SK-N-SH (cell line): Measurements from ENCODE around the gene TPRG1L. TPM values are rescaled to one million over a fixed set of nuclear protein-coding genes. Genes with fewer than 3 reads are reported as not detected.

Experiments used
- CTCF ChIA-PET: fragments of 300-600, 350-600 bp; formaldehyde crosslinking; extraction: SDS; loops from one replicate; lab custom pipeline; 2021; lab: Yijun Ruan, JAX
- POLR2A ChIA-PET: fragments of 350-600 bp; sonication (Branson Sonifier 250); formaldehyde crosslinking; extraction: SDS; loops from one replicate; lab custom pipeline; 2020; ENCODE audit warnings: antibody characterized with exemption, inconsistent platforms; lab: Yijun Ruan, JAX
- DNase-seq: peaks from one replicate; pipeline ENCODE4 v3.0.0; 2012
- H2AFZ ChIP-seq: fragments of 200-600 bp; sonication (generic); 2 replicates; pipeline ENCODE4 v1.8.1; 2016; ENCODE audit warnings: antibody characterized with exemption, mild to moderate bottlenecking, low read depth
- H3F3A ChIP-seq: fragments of 200-600 bp; sonication (generic); replicated peaks from 2 replicates; pipeline ENCODE3; 2016; ENCODE audit warnings: antibody characterized with exemption, mild to moderate bottlenecking; ENCODE audit not compliant: insufficient read depth
- H3K27ac ChIP-seq, 2 experiments: fragments of 200-500 bp in 1 of 2; fragments of 200-600 bp in 1 of 2; sonication (Bioruptor generic) in 1 of 2; sonication (generic), shearing (Covaris generic) in 1 of 2; 2 replicates each; pipeline versions ENCODE4 v1.5.1 to v1.6.1; 2014 to 2016; ENCODE audit warnings: low read depth in 2 of 2, inconsistent platforms in 1 of 2, low read length in 1 of 2, mild to moderate bottlenecking in 1 of 2, mixed read lengths in 1 of 2
- H3K27me3 ChIP-seq: fragments of 200-600 bp; sonication (generic), shearing (Covaris generic); 2 replicates; pipeline ENCODE4 v1.6.1; 2016; ENCODE audit warnings: mixed run types; ENCODE audit not compliant: insufficient read depth
- H3K36me3 ChIP-seq, 2 experiments: fragments of 200-500 bp in 1 of 2; fragments of 200-600 bp in 1 of 2; sonication (Bioruptor generic) in 1 of 2; sonication (generic) in 1 of 2; replicated peaks in 1 of 2; 2 replicates each; pipeline versions ENCODE3 to v1.5.1; 2014 to 2016; ENCODE audit warnings: low read length in 1 of 2, mild to moderate bottlenecking in 1 of 2; ENCODE audit not compliant: insufficient read depth in 2 of 2, control insufficient read depth in 1 of 2
- H3K4me1 ChIP-seq, 2 experiments: fragments of 200-500 bp in 1 of 2; fragments of 200-600 bp in 1 of 2; sonication (Bioruptor generic) in 1 of 2; sonication (generic), shearing (Covaris generic) in 1 of 2; 2 replicates each; pipeline versions ENCODE4 v1.5.1 to v1.6.1; 2014 to 2016; ENCODE audit warnings: low read depth in 1 of 2, low read length in 1 of 2, mixed run types in 1 of 2; ENCODE audit not compliant: insufficient read depth in 2 of 2, control insufficient read depth in 1 of 2
- H3K4me2 ChIP-seq: fragments of 200-600 bp; sonication (generic), shearing (Covaris generic); 2 replicates; pipeline ENCODE4 v1.6.1; 2017; ENCODE audit warnings: mixed run types
- H3K4me3 ChIP-seq, 2 experiments: fragments of 200-500 bp in 1 of 2; fragments of 200-600 bp in 1 of 2; sonication (Bioruptor generic) in 1 of 2; sonication (generic), shearing (Covaris generic) in 1 of 2; 2 replicates each; pipeline versions ENCODE4 v1.5.1 to v1.8.1; 2014 to 2016; ENCODE audit warnings: low read depth in 2 of 2, inconsistent platforms in 1 of 2, low read length in 1 of 2, mild to moderate bottlenecking in 1 of 2, mixed read lengths in 1 of 2, moderate library complexity in 1 of 2
- H3K79me2 ChIP-seq: fragments of 200-600 bp; sonication (generic); 2 replicates; pipeline ENCODE4 v1.8.1; 2017; ENCODE audit warnings: mild to moderate bottlenecking; ENCODE audit not compliant: insufficient read depth
- H3K9ac ChIP-seq: fragments of 200-600 bp; sonication (generic); 2 replicates; pipeline ENCODE4 v1.6.1; 2017; ENCODE audit warnings: mixed run types
- H3K9me2 ChIP-seq: fragments of 200-600 bp; sonication (generic); 2 replicates; pipeline ENCODE4 v1.6.1; 2017; ENCODE audit warnings: mixed run types
- H3K9me3 ChIP-seq: fragments of 200-600 bp; sonication (generic); 2 replicates; pipeline ENCODE4 v1.6.1; 2017; ENCODE audit warnings: mixed run types, mild to moderate bottlenecking, moderate library complexity
- H4K20me1 ChIP-seq: fragments of 200-600 bp; sonication (generic); 2 replicates; pipeline ENCODE4 v1.6.1; 2017; ENCODE audit warnings: mild to moderate bottlenecking, mixed run types; ENCODE audit not compliant: insufficient read depth
- EP300 ChIP-seq, 2 experiments: IDR thresholded peaks; 2 replicates each; pipeline versions ENCODE4 v1.4.0 to v1.6.1; 2012; ENCODE audit warnings: borderline replicate concordance in 1 of 2, low read depth in 1 of 2, low read length in 1 of 2
- EZH2phosphoT487 ChIP-seq: fragments of 200-600 bp; sonication (generic); IDR thresholded peaks from 2 replicates; pipeline ENCODE4 v1.6.1; 2017; ENCODE audit warnings: low read depth, mixed run types, mild to moderate bottlenecking, antibody characterized with exemption, moderate library complexity, borderline replicate concordance
- FOSL2 ChIP-seq: IDR thresholded peaks from 2 replicates; pipeline ENCODE4 v1.4.0; 2012; ENCODE audit warnings: low read depth, mild to moderate bottlenecking, moderate library complexity, borderline replicate concordance
- FOXM1 ChIP-seq: IDR thresholded peaks from 2 replicates; pipeline ENCODE4 v1.4.0; 2012; ENCODE audit warnings: low read depth, mild to moderate bottlenecking
- GABPA ChIP-seq: IDR thresholded peaks from 2 replicates; pipeline ENCODE4 v1.4.0; 2012; ENCODE audit warnings: low read depth, mild to moderate bottlenecking
- IRF3 ChIP-seq: fragments of 150-350 bp; IDR thresholded peaks from 2 replicates; pipeline ENCODE4 v1.6.1; 2016; ENCODE audit warnings: mild to moderate bottlenecking, low read depth, low read length
- JUND ChIP-seq: IDR thresholded peaks from 2 replicates; pipeline ENCODE4 v1.4.0; 2012
- MEF2A ChIP-seq: IDR thresholded peaks from 2 replicates; pipeline ENCODE4 v1.4.0; 2012; ENCODE audit warnings: low read depth, borderline replicate concordance
- PBX3 ChIP-seq: IDR thresholded peaks from 2 replicates; pipeline ENCODE4; 2012
- RFX5 ChIP-seq: IDR thresholded peaks from 2 replicates; pipeline ENCODE4 v1.6.1; 2012; ENCODE audit warnings: mild to moderate bottlenecking, improper control_type of control experiment, low read length
- RXRA ChIP-seq: IDR thresholded peaks from 2 replicates; pipeline ENCODE4 v1.4.0; 2012; ENCODE audit warnings: low read depth, mild to moderate bottlenecking, borderline replicate concordance
- SMC3 ChIP-seq: IDR thresholded peaks from 2 replicates; pipeline ENCODE4 v1.6.1; 2012; ENCODE audit warnings: low read depth, low read length, improper control_type of control experiment
- TAF1 ChIP-seq: IDR thresholded peaks from 2 replicates; pipeline ENCODE4 v1.6.1; 2012; ENCODE audit warnings: low read depth, mild to moderate bottlenecking, low read length, moderate library complexity, borderline replicate concordance
- TCF12 ChIP-seq: IDR thresholded peaks from 2 replicates; pipeline ENCODE4 v1.4.0; 2012
- USF1 ChIP-seq: IDR thresholded peaks from 2 replicates; pipeline ENCODE4 v1.4.0; 2012; ENCODE audit warnings: low read depth, borderline replicate concordance
- USF2 ChIP-seq: fragments of 150-350 bp; IDR thresholded peaks from 2 replicates; pipeline ENCODE4 v1.6.1; 2017; ENCODE audit warnings: antibody characterized with exemption, low read length, low read depth, borderline replicate concordance
- WGBS: methylation state at CpG from one replicate; pipeline ENCODE4 v1.1.6; 2017; ENCODE audit warnings: low lambda C conversion rate; 5-methylcytosine and 5-hydroxymethylcytosine counted together
- polyA plus RNA-seq, 3 experiments: library from polyadenylated mRNA; depleted of rRNA; stranded (reverse); fragments of >200 nt; gene quantifications; 2 replicates each; pipeline ENCODE4 v1.2.3, GENCODE V29; 2012

The TPRG1L gene
- polyA plus RNA-seq, 1 of the 3 experiments (the other 2 are of a cell fraction), result 25.9 TPM

GRCh38 chr1:3638676-3639075 is 13.9 kb downstream of the TPRG1L start:
- Histone ChIP-seq H3K36me3 (peaks cover 4 to 76% of the 10 kb centered on the region in 2 experiments), H3K4me2 (no peak overlapping the region), H3F3A (no peaks in the 10 kb centered on the region), H3K27me3 (no peaks in the 10 kb centered on the region), H3K27ac (no peak overlapping the region), H3K9me2 (no peaks in the 10 kb centered on the region), H3K79me2 (no peaks in the 10 kb centered on the region), H3K4me1 (no peaks in the 10 kb centered on the region), H4K20me1 (no peaks in the 10 kb centered on the region), H3K9me3 (no peaks in the 10 kb centered on the region), H2AFZ (no peak overlapping the region), H3K4me3 (no peak overlapping the region), H3K9ac (no peak overlapping the region)
- no peak for TF ChIP-seq SMC3
- TF ChIP-seq FOSL2, result no peak
- no peak for TF ChIP-seq PBX3
- no peak for TF ChIP-seq TAF1
- TF ChIP-seq FOXM1, result no peak
- no peak for TF ChIP-seq USF2
- TF ChIP-seq TCF12, result no peak
- no peak for TF ChIP-seq IRF3
- TF ChIP-seq EP300 (IDR thresholded peaks at IDR 0.05; ENCODE audit: borderline replicate concordance in 1 of 2, low read depth in 1 of 2, low read length in 1 of 2), result no peak
- TF ChIP-seq GABPA, result no peak
- no peak for TF ChIP-seq RXRA
- no peak for TF ChIP-seq USF1
- TF ChIP-seq MEF2A, result no peak
- TF ChIP-seq RFX5, result no peak
- no peak for TF ChIP-seq EZH2phosphoT487
- no peak for TF ChIP-seq JUND
- POLR2A ChIA-PET, result interaction anchor here (2.0 kb wide), 1 partner anchor 11 kb away, joined by 5 read pairs; no protein-coding TSS in a partner anchor
- 94% methylated on average over 15 of the region's 15 CpGs for WGBS
- CTCF ChIA-PET, result interaction anchor here (1.4 to 1.7 kb wide), 2 partner anchors 86 to 88 kb away, joined by 4 to 5 read pairs; no protein-coding TSS in a partner anchor
- no peak for DNase-seq
